DND-41 (cell line): Measurements from ENCODE around the gene AATK.

ENCODE experiments used
- EZH2 ChIP-seq: IDR thresholded peaks from 3 replicates; pipeline ENCODE4 v1.6.1; 2012; ENCODE audit warnings: borderline replicate concordance, low read depth, mild to moderate bottlenecking, moderate library complexity, low read length, inconsistent platforms; ENCODE audit not compliant: severe bottlenecking
- TF ChIP-seq, protein P1 (sequence below): IDR thresholded peaks from 2 replicates; pipeline ENCODE4 v1.5.1; 2012; ENCODE audit warnings: borderline replicate concordance, low read length, moderate library complexity, mild to moderate bottlenecking; ENCODE audit not compliant: poor library complexity, severe bottlenecking; ENCODE audit errors: extremely low read depth

- TF ChIP-seq, protein P1, sequence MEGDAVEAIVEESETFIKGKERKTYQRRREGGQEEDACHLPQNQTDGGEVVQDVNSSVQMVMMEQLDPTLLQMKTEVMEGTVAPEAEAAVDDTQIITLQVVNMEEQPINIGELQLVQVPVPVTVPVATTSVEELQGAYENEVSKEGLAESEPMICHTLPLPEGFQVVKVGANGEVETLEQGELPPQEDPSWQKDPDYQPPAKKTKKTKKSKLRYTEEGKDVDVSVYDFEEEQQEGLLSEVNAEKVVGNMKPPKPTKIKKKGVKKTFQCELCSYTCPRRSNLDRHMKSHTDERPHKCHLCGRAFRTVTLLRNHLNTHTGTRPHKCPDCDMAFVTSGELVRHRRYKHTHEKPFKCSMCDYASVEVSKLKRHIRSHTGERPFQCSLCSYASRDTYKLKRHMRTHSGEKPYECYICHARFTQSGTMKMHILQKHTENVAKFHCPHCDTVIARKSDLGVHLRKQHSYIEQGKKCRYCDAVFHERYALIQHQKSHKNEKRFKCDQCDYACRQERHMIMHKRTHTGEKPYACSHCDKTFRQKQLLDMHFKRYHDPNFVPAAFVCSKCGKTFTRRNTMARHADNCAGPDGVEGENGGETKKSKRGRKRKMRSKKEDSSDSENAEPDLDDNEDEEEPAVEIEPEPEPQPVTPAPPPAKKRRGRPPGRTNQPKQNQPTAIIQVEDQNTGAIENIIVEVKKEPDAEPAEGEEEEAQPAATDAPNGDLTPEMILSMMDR: no peak
- TF ChIP-seq EZH2: no peak
Measured at GRCh38 chr17:81137248-81137647, 28.8 kb downstream of the AATK start.
